ENCODE data around the gene NPFF.

NPFF gene

DNA sequence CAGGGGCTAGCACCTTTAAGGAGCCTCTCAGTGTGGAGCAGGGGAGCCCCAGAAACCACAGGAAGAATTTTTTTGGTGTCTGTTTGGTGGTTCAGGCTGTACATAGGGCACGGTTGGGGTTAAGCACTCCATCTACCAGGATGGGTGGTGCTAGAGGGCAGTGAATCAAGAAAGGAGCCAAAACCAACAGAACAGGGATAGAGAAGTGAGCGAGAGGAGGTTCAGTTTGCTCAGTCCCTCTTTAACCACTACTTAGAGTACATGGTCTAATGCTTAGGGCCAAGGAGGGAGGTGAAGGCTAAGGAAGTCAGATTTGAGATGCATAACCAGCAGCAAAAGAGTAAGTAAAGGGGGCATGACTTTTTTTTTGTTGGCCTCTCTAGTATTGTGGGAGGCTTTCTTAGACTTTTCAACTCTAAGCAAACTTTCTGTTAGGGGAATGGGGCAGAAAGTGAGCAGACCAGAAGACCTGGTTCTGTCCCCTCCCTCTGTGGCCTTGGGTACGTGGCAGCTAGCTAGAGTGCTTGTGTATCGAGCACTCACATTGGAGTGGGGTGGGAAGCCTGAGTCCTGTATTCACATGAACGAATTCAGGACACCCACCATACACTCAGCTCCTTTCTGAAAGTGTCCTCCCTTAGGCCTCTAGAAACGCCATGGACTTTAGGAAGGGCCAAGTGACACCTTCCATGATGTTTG lies 6.6 kb upstream of the NPFF start:
- no peak for DNase-seq (ENCODE audit: low read depth)

DNA sequence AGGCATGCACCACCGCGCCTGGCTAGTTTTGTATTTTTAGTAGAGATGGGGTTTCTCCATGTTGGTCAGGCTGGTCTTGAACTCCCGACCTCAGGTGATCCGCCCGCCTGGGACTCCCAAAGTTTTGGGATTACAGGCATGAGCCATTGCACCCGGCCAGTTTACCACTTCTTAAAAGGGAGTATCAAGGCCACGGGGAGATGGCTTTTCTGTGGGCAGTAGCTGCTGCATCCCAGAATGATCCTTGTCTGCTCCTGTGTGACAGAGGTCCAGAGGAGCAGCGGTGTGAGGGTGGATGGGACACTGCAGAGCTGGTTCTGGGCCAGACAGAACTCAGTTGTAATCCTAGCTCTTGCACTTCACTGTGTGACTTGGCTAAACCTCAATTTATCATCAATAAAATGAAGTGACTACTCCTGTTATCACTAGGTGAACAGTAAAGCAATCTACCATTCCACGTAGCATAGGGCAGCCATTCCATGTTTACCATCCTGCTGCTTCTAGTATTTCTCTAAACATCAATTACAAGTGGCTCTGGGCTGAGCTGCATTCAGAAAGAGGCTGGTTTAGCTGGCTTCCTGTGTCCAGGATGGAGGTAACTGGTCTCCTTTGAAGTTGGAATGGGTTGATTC lies 3.0 kb upstream of the NPFF start:
- DNase-seq (ENCODE audit: low read depth) = no peak

DNA sequence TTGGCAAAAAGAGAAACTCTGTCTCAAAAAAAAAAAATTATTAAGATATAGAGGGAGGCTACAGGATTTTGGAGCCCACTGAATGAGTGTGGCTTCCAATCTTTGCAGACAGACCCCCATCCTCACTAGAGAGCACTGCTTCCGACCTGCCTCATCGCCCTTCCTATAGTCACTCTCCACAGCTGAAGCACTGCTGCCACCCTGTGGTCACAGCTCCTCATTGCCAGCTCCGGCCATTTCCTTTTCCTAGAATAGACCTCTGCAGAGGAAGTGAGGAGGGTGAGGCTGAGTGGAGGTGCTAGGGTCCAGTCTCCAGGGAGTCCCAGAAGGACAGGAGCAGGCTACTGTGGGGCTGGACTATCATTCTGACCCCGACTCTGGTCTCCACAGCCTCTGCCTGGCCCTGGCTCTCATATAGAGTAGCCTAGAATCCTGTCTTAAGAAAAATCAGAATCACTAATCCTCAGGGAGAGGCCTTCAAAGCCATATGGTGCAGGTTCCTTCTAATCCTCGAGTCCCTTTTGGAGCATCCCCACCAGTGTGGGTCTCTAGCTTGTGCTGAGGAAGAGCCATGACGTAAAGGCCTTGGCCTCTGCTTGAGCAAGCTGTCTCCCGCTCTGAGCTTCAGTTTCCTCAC lies 1.4 kb upstream of the NPFF start:
- DNase-seq (ENCODE audit: low read depth) = peak; percentile 78

DNA sequence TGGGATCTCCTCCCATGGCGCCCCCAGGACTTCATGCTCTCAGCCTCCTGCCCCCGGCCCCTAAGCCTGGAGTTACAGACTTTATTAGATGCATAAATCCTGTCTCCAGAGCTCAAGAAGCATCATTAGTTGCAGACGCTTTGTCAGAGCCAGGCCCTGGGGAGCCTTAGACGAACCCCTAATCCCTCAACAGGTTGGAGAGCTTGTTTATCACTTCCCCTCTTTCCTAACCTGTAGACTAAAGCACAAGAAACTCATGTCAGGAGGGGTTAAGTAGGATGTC lies 260 bp upstream of the NPFF start:
- no peak for DNase-seq (ENCODE audit: low read depth)

DNA sequence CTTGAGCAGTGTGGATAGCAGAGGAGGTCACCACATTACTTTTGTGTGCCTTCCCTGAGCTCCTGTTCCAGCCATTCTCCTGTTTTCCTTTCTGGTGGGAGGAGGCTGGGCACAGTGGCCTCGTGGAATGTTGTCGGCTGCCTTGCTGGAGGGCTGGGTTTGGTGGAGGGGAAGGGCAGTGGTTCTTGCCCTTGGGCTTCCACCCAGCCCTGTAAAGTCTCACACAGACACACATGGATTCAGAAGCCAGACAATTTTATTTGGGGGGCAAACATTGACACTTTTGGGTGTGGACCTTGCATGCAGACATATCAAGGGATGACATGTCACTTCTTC lies 866 bp downstream of the NPFF start:
- no peak for DNase-seq (ENCODE audit: low read depth)

DNA sequence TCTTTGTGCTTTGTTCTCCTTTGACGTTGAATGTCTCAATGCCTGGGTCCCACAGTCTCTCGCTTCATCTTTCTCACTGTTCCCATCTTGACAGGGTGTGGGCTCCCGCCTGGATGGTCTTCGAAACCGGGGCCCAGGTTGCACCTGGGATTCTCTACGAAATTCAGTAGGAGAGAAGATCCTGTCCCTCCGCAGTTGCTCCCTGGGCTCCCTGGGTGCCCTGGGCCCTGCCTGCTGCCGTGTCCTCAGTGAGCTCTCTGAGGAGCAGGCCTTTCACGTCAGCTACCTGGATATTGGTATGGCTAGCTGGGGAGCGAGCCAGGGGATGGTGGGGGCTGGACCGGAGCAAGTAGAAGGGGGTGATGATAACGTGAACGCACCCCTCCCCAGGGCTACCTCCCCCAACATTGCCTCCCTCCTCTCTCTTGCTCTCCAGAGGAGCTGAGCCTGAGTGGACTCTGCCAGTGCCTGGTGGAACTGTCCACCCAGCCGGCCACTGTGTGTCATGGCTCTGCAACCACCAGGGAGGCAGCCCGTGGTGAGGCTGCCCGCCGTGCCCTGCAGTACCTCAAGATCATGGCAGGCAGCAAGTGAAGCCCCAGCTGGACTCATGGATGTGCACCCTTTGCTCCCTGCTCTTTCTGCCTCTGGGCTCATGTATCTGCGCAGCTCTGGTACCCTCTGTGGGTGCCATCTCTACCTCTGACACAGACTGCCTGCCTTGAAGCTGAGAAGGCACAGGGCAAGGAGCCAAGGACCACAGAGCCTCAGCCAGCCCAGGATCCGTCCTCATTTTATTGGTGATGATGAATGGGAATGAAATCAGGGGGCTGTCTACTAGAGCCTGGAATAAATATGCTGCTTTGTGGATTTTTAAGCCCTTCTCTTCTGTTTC lies 1.5 kb downstream of the NPFF start:
- DNase-seq (ENCODE audit: low read depth) = no peak

DNA sequence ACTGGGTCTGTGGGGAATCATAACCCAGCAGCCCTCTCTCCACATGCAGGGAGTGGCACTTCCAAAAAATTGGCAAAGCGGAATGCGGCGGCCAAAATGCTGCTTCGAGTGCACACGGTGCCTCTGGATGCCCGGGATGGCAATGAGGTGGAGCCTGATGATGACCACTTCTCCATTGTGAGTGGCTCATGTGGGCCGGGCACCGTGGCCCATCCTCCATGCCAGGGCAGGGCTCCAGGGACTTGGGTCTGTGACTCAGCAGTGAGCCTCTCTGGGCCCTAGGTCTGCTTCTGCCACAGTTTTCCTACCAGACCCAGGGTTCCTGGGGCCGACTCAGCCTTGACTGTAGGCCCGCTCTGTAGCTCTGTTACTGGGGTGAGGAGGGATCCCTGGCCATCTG lies 2.2 kb downstream of the NPFF start:
- no peak for DNase-seq (ENCODE audit: low read depth)

DNA sequence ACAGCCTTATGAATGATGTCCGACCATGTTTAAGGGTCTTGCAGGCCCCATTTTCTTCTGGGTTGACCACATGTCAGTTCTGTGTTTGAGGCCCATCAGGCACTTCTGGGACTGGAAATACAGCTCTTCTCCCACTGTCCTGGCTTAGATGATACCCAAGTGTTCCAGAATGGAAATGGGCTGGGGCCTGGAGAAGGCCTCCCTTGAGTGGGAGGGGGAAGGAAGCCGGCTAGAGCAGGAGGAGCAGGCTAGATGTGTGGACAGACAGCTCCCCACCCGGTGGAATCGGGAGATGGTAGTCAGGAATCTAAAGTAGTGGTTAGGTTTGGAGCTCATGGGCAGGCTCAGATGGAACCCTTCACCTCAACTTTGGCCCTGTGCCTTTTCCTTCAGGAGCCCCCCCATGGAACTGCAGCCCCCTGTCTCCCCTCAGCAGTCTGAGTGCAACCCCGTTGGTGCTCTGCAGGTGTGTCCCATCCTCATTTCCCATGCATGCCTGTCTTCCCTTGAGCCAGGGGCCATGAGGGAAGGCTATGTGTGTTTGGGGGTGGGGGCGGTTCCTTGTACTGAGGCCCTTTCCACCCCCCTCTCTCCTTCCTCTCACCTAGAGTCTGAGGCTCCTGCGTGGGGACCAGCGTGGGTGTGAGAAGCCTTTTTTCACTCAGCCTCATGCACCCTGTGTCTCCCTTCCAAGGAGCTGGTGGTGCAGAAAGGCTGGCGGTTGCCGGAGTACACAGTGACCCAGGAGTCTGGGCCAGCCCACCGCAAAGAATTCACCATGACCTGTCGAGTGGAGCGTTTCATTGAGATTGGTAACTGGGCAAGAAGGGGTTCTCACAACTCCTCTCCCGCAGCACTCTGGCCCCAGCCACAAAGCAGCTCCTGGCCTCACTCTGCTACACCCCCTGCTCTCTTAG lies 3.0 kb downstream of the NPFF start:
- no peak for DNase-seq (ENCODE audit: low read depth)

DNA sequence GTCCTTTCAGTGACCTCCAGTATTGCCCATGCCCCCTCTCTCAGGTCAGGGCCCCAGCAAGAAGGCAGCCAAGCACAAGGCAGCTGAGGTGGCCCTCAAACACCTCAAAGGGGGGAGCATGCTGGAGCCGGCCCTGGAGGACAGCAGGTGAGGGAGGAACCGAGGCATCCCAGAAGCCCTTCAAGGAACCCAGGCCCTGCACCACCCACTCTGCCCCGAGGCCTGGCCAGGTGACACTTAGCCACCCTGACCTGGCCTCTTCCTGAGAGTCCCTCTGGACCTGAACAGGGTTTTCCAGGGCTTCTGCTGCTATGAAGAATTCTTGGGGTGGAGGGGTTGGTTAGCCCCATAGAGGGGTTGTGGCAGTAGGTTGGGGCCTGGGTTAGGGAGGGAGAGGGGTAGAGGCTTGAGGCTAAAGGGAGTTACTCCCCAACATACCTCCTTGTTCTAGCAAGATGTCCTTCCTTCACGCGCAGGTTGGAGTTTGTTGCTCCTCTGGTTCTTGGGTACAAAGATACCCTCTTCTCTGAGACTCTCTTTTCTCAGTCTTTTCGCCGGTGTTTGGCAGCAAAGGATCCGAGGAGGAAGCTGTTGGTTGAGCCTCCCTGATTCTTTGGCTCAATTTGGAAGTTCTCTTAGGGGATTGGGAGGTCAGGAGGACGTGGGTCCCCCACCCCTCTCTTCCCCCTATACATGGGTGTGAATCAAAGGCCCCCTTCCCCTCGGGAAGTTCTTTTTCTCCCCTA lies 4.1 kb downstream of the NPFF start:
- no peak for DNase-seq (ENCODE audit: low read depth)

DNA sequence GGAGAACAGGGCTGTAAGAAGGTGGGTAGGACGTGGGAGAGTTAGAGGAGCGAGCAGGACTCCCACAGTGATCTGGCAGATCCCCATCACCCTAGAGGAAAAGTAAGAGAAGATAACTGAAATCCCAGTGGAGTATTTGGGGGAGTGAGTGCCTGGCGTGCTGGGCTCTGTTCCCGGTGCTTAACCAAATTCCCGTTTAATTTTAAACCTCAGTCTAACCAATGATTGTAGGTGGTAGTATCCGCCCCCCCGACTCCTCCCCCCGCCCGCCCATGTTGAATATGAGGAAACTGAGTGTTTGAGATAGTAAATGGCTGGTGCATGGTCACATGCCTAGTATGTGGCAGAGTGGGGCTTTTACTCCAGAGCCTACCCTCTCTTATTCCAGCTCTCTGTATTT lies 5.0 kb downstream of the NPFF start:
- no peak for DNase-seq (ENCODE audit: low read depth)

DNA sequence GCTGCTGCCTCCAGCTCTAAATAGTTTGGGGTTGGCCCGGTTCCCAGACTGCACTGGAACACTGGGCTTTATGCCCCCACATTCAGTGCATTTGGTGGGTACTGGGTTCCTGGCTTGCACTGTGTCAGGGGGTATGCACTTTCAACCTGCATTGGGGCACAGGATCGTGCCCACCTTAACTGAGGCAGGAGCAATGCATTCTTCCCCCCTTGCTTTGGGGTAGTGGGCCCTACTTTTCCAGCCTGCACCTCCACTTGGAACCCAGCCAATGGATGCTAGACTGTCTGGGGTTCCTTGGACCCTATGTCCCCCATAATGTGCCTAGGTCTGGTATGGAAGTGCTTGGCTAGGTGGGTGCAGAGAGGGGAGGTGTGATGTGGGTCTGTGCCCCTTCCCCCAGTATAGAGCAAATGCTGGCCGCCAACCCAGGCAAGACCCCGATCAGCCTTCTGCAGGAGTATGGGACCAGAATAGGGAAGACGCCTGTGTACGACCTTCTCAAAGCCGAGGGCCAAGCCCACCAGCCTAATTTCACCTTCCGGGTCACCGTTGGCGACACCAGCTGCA lies 5.6 kb downstream of the NPFF start:
- DNase-seq (ENCODE audit: low read depth) = no peak

DNA sequence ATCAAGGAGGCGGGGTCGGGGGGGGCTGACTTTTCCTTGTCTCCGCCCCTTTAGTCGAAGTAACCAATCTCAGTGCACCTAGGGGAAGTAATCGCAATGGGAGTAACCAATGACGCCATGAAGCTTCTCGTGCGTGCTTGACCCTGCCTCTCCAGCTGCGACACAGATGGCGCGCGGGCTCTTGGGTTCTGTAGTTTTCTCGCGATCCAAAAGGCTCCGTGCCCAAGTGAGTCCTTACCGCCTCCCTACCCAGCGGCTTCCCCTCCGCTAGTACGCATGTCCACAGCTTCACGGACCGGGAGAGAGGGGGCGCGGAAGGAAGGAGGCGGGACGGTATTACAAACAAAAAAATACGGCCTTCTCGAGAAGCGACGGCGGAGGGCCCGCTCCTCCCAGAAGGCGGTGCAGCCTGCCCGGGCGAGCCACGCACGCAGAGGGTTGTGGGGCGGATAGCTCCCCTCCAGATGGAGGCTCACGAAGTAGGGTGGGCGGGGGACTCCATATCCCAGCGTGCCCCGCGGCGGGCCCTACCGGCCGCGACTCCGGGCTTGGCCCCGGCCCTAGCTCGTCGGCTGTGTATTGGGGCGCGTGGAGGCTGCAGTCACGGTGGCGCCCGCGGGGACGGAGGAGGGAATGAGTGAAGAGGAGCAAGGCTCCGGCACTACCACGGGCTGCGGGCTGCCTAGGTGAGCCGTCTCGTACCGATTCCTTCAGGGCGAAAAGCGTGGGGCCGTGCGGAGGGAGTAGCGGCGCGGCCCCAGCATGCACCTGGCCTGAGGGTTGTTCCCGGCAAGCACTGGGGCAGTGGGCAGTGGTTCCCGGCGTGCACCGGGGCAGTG lies 6.3 kb downstream of the NPFF start, which contains the start of gene TARBP2:
TARBP2 (plus strand) TSS at position 508 of the 839 bp plus-strand sequence; CDS start at position 634, 126 bp downstream.
- peak; percentile 97 for DNase-seq (ENCODE audit: low read depth)

DNA sequence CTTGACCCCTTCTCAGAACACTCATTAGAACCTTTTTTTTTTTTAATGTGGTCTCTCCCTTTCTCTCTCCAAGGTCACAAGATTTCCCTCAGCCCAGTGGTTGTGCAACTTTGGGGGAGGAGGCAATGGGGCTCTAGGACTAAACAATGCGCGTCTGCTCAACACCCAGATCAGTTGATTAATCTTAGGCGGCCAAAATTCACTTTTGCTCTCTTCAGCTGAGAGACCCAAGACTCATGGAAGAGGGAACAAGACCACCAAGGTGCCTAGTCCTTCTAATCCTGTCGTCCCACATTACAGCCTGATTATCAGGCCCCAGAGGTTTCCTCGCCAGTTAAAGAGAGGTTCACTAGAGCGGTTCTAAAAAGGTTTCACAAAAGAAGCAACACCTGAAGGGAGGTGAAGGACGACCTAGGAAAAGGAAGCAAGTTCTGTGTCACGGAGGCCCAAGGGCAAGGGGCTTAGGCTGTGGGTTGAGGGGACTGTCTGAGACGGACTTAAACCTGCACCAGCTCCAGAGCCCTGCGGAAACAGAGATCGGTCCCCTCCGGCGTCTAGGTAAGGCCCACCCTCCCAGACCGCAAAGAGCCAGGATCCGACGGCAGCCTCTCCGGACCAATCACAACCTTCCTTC lies 7.0 kb downstream of the NPFF start:
- no peak for DNase-seq (ENCODE audit: low read depth)

DNA sequence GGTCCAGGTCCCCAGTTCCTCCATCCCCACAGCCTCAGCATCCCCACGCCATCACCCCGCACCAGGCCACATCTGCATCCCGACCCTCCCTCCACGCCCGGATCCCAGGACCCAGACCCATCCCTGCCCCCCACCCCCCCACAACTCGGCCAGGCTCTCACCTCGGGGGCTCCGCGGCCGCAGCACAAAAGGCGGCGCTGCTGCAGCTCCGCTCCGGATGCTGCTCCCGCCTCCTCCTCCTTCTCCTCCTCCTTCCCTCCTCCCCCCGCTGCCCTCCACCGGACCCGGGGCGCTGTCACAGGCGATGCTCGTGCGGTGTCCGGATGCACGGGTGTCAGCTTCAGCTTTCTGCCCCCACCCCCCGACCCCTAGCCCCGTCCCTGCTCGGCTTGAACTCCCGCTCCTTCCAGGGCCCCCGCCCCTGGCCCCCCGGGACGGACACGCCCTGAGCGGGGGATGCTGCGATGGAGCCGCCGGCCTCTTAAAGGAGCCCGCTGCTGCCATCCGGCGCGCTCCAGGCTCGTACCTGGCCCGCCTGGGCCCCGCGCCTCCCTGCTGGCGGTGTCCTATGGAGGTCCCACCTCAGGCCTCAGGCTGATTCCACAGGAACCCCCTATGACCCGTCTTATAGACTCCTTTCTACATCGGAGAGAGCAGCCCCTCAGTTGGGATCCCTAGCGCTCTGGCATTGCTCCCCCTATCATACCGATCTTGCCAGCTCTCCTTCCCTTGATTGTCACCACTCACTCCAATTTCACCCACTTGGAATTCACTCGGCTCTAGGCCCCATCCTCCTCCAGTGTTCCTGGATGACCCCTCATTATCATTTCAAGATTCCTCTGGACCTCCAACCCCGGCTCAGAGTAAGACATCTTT lies 7.8 kb downstream of the NPFF start, which contains the start of gene MAP3K12:
MAP3K12 (minus strand) TSS at position 193 of the 876 bp plus-strand sequence. CDS start 12,067 bp downstream, outside the sequence.
- peak; percentile 29 for DNase-seq (ENCODE audit: low read depth)

DNA sequence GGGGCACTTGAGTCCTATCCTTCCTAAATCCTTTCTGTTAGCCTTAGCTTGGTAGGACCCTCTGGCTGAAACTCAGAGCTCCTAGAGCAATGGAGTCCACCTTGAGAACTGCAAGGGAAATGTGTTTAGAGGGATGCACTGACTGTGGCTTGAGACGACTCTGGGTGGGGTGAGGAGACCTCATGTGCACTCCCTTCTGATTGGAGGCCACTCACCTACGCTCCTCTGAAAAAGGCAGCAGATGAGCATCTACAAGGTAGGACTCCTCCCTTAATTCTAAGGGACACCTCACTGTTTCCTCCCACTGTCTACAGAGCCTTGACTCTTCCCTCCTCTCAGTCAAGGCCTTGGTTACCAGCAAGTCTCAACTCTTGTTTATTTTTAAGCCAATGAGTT lies 9.1 kb downstream of the NPFF start:
- DNase-seq (ENCODE audit: low read depth) = no peak

DNA sequence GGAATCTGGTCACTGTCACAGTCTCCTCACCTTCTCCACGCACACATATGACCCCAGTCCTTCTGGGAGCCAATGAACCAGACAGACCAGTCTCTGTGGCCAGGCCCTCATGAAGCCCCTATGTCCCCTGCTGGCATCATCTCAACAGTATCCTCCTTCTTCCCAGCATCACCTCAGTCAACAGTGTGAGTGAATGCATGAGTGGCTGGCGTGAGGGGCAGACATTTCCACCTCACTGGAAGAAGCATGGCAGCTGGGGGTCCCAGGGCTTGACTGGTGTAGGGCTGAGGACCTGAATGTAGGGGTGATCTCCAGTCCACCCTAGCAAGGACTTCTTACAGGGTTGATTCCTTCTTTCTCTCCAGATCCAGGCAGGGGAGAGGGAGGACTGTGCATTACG lies 9.8 kb downstream of the NPFF start:
- no peak for DNase-seq (ENCODE audit: low read depth)

DNA sequence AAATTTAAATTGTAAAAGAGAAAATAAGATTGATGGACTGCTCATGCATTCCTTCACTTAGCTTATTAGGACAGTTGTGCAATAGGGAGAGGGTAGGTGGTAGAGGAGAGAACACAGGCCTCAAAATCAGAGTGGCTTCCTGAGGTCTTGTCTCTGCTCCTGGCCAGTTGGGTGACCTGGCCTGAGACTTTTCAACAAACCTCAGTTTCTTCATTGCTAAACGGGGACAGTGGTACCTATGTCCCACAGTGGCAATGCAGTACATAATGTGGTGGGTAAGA lies 10.6 kb downstream of the NPFF start:
- no peak for DNase-seq (ENCODE audit: low read depth)
